IPS-20b (cell line): ENCODE measurements around the gene CC2D1A.
"Not testable (repeated sequence)": the region's sequence is repeated elsewhere in the genome, so short reads cannot be mapped to it uniquely, and the experiment has no call there.

Experiments used
- H3K27ac ChIP-seq: one replicate; pipeline ENCODE4 v1.5.1; 2013; ENCODE audit warnings: low read length
- H3K27me3 ChIP-seq: 2 replicates; pipeline ENCODE4 v1.6.1; 2013; ENCODE audit warnings: mild to moderate bottlenecking, low read length, inconsistent platforms; ENCODE audit not compliant: insufficient read depth
- H3K36me3 ChIP-seq: 2 replicates; pipeline ENCODE4 v1.6.1; 2013; ENCODE audit warnings: low read depth, mild to moderate bottlenecking, inconsistent platforms, low read length, moderate library complexity; ENCODE audit not compliant: insufficient read depth
- H3K4me1 ChIP-seq: 2 replicates; pipeline ENCODE4 v1.6.1; 2013; ENCODE audit warnings: mild to moderate bottlenecking, control low read depth, inconsistent platforms, low read length, moderate library complexity; ENCODE audit not compliant: insufficient read depth
- H3K4me3 ChIP-seq: 2 replicates; pipeline ENCODE4 v1.5.1; 2013; ENCODE audit warnings: mild to moderate bottlenecking, low read length, inconsistent platforms
- H3K9ac ChIP-seq: 2 replicates; pipeline ENCODE4 v1.6.1; 2013; ENCODE audit warnings: low read depth, mild to moderate bottlenecking, inconsistent platforms, low read length, moderate library complexity
- H3K9me3 ChIP-seq: 2 replicates; pipeline ENCODE4 v1.6.1; 2013; ENCODE audit warnings: mild to moderate bottlenecking, low read depth, low read length, inconsistent platforms; ENCODE audit not compliant: insufficient read depth

The CC2D1A gene

GRCh38 chr19:13960863-13961784 is 55.1 kb downstream of the CC2D1A start:
- H3K36me3 ChIP-seq: peaks cover 59% of the 10 kb centered on the region
- H3K27ac ChIP-seq: no peak overlapping the region
- H3K9ac ChIP-seq: no peak overlapping the region
- H3K4me1 ChIP-seq: no peaks in the 10 kb centered on the region
- no peaks in the 10 kb centered on the region for H3K27me3 ChIP-seq
- H3K9me3 ChIP-seq: no peaks in the 10 kb centered on the region
- no peak overlapping the region for H3K4me3 ChIP-seq

- H3K27ac ChIP-seq: no peak overlapping the region
- no peaks in the 10 kb centered on the region for H3K9me3 ChIP-seq
- no peaks in the 10 kb centered on the region for H3K27me3 ChIP-seq
- H3K36me3 ChIP-seq: peaks cover 56% of the 10 kb centered on the region
- no peak overlapping the region for H3K9ac ChIP-seq
- H3K4me1 ChIP-seq: no peaks in the 10 kb centered on the region
- no peak overlapping the region for H3K4me3 ChIP-seq
These were observed 56.1 kb downstream of the CC2D1A start for GRCh38 chr19:13961826-13962698.

- Histone ChIP-seq H3K36me3 (peaks cover 53% of the 10 kb centered on the region), H3K4me3 (no peak overlapping the region), H3K9ac (no peak overlapping the region), H3K27me3 (no peaks in the 10 kb centered on the region), H3K4me1 (no peaks in the 10 kb centered on the region), H3K27ac (no peak overlapping the region), H3K9me3 (no peaks in the 10 kb centered on the region)
These were observed 57.0 kb downstream of the CC2D1A start for GRCh38 chr19:13962699-13963602.

- H3K4me3 ChIP-seq: no peak overlapping the region
- no peaks in the 10 kb centered on the region for H3K4me1 ChIP-seq
- peaks cover 46% of the 10 kb centered on the region for H3K36me3 ChIP-seq
These were observed 57.7 kb downstream of the CC2D1A start for GRCh38 chr19:13963603-13964105.

GRCh38 chr19:13964776-13965175 is 58.8 kb downstream of the CC2D1A start:
- Histone ChIP-seq H3K27me3 (no peaks in the 10 kb centered on the region), H3K4me3 (no peak overlapping the region), H3K9ac (no peak overlapping the region), H3K36me3 (peaks cover 46% of the 10 kb centered on the region), H3K27ac (no peak overlapping the region), H3K4me1 (no peaks in the 10 kb centered on the region), H3K9me3 (no peaks in the 10 kb centered on the region)

More at GRCh38 chr19:13963603-13964105, 57.7 kb downstream of the CC2D1A start:
- Histone ChIP-seq H3K9me3 (no peaks in the 10 kb centered on the region), H3K27ac (no peak overlapping the region), H3K27me3 (no peaks in the 10 kb centered on the region), H3K9ac (no peak overlapping the region)

- no peaks in the 10 kb centered on the region for H3K27me3 ChIP-seq
- H3K36me3 ChIP-seq: peaks cover 43% of the 10 kb centered on the region
- no peaks in the 10 kb centered on the region for H3K9me3 ChIP-seq
- no peak overlapping the region for H3K9ac ChIP-seq
- no peaks in the 10 kb centered on the region for H3K4me1 ChIP-seq
- no peak overlapping the region for H3K27ac ChIP-seq
- H3K4me3 ChIP-seq: no peak overlapping the region
These were observed 59.4 kb downstream of the CC2D1A start for GRCh38 chr19:13965377-13965896.

GRCh38 chr19:13965926-13966683 is 60.1 kb downstream of the CC2D1A start:
- no peak overlapping the region for H3K4me3 ChIP-seq
- H3K9me3 ChIP-seq: no peaks in the 10 kb centered on the region
- H3K27ac ChIP-seq: no peak overlapping the region
- H3K9ac ChIP-seq: no peak overlapping the region
- H3K36me3 ChIP-seq: peaks cover 37% of the 10 kb centered on the region
- no peaks in the 10 kb centered on the region for H3K27me3 ChIP-seq
- H3K4me1 ChIP-seq: no peaks in the 10 kb centered on the region

- Histone ChIP-seq H3K27ac (no peak overlapping the region), H3K9ac (no peak overlapping the region), H3K4me3 (no peak overlapping the region), H3K36me3 (peaks cover 37% of the 10 kb centered on the region), H3K9me3 (no peaks in the 10 kb centered on the region), H3K27me3 (no peaks in the 10 kb centered on the region), H3K4me1 (no peaks in the 10 kb centered on the region)
These were observed 60.7 kb downstream of the CC2D1A start for GRCh38 chr19:13966684-13967128.

- H3K4me3 ChIP-seq, H3K9ac ChIP-seq, H3K9me3 ChIP-seq, H3K4me1 ChIP-seq, H3K27me3 ChIP-seq, H3K27ac ChIP-seq: not testable (repeated sequence)
- H3K36me3 ChIP-seq: peaks cover 37% of the 10 kb centered on the region
These were observed 61.2 kb downstream of the CC2D1A start for GRCh38 chr19:13967206-13967605.

GRCh38 chr19:13968383-13968935 is 62.5 kb downstream of the CC2D1A start:
- Histone ChIP-seq H3K36me3 (peaks cover 37% of the 10 kb centered on the region), H3K4me3 (no peak overlapping the region), H3K9ac (no peak overlapping the region), H3K9me3 (no peaks in the 10 kb centered on the region), H3K27ac (no peak overlapping the region), H3K4me1 (no peaks in the 10 kb centered on the region), H3K27me3 (no peaks in the 10 kb centered on the region)
